GM19372 (cell line): Measurements from ENCODE around the gene PLPP7.

Experiments
- ATAC-seq: cut with Tn5 transposase; IDR thresholded peaks from one replicate; pipeline ENCODE4 v1.9.1; 2021; ENCODE audit warnings: mild to moderate bottlenecking, low read depth, moderate library complexity; ENCODE audit not compliant: unreplicated experiment

The PLPP7 gene

DNA sequence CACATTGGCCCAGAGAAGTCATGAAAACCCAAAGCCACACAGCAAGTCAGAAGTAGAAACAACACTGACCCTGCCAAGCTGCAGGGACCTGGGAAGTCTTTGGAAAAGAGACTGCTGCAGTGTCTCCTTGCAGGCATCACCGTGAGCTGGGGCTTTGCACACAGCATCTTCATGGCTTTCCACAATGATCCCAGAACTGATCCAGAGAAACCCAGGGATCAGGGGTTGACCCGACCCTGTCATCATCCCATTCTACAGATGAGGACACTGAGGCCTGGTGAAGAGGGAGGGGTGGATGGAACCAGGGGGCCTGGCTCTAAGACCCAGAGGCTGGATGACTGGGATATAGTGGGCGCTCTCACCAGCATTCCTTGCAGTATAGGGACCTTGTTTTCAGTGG, 8.9 kb upstream of the PLPP7 start:
- ATAC-seq = no peak

DNA sequence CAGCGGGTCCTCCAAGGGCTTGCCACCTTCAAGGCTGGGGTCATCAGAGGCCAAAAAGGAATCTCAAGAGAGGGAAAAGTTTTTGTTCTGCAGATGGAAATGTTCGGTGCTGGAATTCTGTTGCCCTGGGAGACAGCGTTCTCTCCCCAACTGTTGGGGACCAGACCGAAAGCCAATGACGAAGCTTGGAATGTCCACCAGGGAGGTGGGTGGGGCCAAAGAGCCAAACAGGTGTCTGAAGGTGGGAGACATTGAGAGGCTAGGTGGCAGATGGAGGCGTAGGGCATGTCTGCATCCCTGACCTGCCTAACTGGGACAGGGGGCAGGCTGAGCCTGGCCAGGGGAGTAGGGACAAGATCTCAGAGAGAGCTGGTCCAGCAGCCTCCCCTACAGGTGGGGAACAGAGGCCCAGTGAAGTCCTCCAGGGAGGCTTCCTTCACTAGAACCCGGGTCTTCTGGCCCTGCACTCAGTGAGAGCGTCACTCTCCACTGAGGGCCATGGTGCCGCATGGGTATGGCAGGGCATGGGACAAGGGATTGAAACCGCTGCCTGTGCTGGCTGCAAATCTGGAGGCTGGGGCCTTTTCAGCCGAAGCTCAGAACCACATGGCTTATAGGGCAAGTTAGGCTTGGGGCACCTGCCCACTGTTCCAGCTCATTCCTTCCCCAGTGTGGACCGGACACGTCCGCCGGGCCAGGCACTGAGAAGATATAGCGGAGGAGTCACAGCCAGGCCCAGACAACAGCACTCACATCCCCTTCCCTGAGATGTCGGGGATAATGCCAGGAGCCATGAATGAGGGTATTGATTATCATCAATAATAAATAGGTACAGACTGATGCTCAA, 8.2 kb upstream of the PLPP7 start:
- no peak for ATAC-seq

DNA sequence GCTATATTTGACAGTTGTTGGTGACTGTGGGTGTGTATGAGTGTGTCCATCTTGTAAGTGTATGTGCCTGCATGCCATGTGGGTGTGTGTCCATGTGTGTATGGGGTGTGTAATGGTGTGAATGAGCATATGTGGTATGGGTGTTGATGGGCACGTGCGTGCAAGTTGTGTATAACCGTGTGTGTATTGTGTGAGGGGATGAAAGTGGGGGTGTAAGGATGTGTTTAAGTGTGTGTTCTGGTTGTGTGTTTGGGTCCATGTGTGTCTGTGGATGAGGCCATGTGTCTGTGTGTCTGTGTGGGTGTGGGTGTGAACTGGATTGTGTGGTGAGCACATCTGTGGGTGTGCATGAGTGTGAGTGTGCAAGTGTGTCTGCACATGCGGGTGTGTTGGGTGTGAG, 7.3 kb upstream of the PLPP7 start:
- no peak for ATAC-seq

DNA sequence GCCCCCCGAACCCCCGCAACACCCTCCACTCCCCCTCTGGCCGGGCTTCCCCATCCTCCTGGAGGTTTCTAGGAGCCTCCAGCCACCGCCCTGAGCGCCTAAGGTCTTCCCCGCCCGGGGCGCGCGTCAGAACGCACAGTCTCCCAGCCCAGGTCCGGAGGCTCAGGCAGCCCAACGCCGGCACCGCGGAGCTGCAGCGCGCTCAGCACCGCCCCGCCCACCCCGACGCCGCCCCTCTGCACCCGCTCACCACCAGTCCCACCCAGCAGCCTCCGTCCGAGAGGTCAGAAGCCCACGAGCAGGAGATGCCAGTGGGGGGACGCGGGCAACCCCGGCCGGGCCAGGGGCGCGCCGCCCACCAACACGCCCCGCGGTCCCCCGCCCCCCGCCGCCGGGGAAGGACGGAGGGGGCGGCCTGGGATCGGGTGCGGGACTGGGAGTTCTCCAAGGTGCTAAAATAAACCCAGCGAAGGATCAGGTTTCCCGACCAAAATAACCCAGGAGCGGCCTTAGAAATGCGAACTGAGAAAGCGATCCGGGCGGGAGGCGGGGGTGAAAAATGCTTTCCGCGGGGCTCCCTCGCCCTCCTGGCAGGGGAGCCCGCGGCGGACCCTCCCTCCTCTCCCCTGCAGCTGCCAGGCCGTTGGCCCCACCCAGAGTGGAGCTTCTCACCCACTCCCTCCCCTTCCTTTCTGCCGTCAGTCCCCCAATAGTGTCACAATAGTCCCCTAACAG, 6.7 kb upstream of the PLPP7 start:
- no peak for ATAC-seq

DNA sequence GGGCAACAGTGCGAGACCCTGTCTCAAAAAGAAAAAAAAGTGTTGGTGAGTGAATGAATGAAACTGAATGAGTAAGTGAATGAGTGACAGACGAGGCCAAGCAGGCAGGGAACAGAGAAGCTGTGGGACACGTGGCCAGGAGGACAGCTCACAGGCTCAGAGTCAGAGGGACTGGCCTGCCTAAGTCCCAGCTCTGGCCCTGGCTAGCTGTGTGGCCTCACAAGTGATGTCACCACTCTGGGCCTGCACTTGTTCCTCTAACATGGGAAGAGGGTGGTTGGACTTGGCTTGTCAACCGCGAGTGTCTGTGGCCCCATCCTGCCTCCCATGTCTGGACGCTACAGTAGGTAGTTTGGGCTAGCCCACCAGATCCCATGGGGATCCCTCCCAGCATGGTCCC, 4.7 kb upstream of the PLPP7 start:
- ATAC-seq = no peak

DNA sequence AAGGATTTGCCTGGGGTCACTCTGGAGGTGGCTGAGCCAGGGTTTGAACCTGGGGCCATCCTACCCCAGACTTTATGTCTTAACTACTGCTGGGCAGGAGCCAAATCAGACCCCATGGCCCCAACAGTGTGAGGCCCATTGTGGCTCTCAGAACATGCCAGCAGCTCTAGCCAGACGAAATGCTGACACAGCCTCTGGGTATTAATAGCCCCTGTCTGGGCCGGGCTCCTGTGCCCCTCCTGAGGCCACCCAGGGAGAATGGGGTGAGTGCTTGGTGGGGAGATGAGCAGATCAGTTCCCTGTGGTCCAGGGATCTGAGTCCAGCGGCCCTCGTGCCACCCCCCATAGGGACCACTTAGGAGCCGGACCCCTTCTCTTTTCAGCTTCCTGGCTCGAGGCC, 2.2 kb upstream of the PLPP7 start:
- no peak for ATAC-seq

DNA sequence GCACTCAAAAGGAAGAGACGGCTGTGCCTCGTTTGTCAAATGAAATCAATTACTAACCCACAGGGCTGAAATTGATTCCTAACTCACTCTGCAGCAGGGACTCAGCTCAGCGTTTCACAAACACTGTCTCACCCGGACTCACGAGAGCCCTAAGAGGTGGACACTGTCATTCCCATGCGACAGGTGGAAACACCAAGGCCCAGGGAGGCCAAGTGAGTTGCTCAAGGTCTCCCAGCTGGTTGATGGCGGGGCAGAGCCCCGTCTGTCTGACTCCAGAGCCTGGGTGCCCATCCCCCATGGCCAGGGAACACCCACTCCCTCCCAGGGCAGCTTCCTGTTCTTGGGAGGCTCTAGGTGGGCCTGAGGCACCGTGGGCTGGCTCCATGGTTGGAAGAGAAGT, 1.3 kb upstream of the PLPP7 start:
- ATAC-seq = no peak

DNA sequence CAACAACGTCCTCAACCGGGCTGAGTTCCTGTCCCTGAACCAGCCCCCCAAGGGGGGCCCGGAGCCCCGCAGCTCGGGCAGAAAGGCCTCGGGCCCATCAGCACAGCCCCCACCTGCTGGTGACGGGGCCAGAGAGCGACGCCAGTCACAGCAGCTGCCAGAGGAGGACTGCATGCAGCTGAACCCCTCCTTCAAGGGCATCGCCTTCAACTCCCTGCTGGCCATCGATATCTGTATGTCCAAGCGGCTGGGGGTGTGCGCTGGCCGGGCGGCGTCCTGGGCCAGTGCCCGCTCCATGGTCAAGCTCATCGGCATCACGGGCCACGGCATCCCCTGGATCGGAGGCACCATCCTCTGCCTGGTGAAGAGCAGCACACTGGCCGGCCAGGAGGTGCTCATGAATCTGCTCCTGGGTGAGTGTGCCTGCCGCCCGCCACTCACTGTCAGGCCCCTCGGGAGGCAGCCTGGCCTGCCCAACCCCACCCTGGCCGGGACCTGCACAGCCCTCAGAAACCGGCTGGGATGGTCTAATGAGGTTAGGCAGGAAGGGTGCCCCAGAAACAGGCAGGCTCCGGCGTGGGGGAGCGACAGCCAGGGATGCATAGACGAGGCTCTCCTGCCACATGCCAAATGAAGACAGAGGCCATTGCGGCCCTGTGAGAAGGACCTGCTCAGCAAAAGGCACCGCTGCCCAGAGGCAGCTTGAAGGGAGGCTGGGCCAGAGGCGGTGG, 678 bp downstream of the PLPP7 start:
- ATAC-seq = no peak

DNA sequence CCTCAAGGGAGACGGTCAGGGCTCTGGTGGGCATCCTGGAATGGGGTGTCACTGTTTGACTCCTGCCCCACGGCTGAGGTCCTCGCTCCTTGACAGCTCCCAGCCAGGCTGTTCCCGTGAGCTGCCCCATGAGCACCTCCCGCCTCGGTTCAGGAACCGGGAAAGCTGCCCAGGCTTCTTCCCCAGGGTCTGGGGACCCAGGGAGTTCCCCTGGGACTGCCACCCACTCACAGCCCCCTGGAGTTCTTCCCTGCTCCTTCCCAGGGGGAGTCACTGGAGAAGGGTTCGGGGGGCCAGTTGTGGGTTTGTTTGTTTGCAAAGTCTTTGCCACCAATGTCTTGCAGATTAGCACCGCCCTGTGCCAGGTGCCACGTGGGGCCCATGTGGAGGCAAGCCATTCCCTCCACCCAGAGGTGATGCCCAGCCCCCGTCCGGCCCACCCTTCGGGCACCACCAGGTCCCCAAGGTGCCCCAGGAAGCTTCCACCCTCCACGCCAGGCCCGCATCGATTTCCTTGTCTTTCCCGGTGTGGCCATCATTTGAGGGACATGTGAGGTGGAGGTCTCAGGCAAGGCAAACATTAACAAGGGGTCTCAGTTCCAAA, 1.3 kb downstream of the PLPP7 start:
- no peak for ATAC-seq

DNA sequence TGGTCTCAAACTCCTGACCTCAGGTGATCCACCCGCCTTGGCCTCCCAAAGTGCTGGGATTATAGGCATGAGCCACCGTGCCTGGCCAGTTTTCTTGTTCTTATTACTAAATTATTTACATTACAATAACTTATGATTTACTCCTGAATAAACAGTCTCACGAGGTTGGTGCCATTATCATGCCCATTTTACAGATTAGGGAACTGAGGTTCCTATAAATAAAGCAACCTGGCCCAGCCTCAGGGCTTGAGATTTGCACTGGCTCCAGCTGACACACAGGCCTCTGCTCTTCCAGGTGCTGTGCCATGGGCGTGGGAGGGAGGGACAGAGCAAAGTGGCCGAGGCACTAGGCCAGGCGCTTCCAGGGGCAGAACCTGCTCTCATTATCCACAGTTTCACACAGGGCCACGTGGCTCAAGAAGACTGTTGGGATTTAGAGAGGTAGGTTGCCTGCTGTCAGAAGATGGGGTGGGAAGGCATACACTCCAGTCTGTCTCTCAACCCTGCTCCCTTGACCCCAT, 2.3 kb downstream of the PLPP7 start:
- no peak for ATAC-seq

DNA sequence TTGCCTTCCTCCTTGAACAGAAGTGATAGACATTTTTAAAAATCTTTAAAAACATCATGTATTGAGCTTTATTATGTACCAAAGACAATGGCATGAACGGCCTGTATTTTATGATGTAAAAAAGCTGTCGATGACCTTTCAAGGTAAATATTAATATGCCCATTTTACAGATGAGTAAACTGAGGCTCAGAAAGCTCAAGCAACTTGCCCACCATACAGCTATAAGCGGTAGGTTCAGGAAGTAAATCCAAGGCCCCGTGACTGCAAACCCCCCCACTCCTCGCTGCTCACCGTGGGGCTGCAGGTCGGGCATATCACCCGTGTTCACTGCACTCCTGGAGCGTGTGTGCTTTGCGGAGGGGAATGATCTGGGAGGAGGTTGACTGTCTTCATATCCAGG, 3.4 kb downstream of the PLPP7 start:
- no peak for ATAC-seq

DNA sequence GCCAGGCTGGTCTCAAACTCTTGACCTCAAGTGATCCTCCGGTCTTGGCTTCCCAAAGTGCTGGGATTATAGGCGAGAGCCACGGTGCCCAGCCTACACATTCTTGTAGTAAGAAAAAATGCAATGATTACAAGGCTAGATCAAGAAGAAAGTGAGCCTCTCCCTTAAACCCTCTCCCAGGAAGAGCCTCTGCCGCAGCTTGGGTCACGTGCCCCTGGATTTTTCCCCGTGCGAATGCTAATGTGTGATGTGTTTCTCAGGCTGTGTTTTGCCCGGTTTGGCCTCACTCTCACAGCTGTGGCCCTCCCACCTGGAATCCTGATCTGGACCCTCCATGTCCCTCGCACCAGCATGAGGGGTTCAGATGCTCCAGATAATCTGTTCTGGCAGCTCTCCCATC, 6.9 kb downstream of the PLPP7 start:
- ATAC-seq = no peak

DNA sequence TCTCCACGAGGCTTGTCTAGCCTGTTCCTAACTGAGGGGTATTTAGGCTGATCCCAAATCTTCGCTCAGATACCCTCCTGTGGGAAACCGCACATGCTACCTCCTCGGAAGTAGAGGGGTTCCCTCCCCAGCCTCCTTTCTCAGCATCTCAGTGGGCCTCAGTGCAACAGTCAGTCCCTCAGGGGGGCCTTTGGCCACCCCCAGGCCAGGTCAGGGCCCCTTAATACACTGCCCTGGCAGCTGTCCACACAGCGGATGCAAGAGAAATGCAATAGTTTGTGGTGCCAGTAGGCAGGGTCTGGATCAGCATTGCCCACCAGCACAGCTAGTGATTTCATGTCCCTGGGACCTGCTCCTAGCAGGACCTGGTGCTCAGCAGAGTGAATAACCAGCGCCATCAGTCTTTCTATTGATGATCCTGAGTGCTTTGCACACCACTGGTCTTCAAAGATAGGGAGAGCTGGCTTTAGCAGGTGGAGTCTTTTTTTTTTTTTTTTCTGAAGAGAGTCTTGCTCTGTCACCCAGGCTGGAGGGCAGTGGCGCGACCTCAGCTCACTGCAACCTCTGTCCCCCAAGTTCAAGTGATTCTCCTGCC, 7.5 kb downstream of the PLPP7 start:
- no peak for ATAC-seq

DNA sequence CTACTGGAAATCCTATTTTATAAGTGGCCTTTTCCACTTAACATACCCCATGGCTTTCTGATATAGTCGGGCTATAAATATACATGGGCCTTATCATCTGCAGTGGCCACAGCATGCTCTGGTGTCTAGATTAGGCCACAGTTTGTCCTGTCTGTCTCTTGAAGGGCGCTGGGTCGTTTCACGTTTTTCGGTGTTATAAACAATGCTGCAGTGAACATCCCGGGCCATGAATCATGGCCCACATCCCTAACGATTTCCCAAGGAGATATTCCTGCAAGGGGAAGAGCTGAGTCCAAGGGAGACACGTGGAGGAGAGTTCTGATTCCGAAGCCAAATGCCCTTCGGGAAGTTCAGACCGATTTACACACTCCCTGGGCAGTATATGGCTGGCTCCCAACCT, 8.4 kb downstream of the PLPP7 start:
- ATAC-seq = no peak

DNA sequence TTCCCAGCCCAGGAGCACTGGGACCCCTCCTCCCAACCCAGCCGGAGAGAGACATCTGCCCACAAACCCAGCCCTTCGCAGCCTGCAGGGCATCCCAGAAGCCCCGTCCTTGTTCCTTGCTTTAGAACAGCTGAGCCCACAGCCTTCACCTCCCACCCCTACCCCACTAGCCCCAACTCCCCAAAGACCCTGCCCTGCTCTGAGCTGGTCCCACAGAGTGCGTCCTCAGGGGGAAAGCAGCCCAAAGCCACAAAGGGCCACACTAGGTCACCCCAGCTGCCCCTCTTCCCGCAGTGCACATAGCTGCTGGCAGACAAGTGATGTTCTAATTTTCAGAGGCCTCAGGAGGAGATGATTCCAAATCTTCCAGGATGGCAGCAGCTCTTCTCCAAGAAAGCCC, 8.8 kb downstream of the PLPP7 start:
- no peak for ATAC-seq

DNA sequence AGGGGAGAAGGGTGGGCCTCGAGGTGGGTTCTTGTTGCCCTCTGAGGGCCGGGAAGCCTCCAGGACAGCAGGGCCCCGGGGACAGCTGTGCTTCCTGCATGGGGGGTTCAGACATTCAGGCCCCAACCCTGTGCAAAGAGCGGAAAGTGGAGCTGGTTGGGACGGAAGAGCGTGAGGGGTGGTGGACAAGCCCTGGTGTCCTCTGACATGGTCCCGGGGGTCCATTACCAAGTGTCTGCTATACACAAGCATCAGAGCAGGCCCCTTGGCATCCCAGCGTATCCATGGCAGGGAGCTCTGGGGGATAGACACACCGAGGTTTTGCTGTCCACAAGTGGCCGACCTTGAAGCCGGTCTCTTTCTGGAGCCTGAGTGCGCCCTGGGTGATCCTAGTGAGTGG, 9.3 kb downstream of the PLPP7 start:
- ATAC-seq = no peak

DNA sequence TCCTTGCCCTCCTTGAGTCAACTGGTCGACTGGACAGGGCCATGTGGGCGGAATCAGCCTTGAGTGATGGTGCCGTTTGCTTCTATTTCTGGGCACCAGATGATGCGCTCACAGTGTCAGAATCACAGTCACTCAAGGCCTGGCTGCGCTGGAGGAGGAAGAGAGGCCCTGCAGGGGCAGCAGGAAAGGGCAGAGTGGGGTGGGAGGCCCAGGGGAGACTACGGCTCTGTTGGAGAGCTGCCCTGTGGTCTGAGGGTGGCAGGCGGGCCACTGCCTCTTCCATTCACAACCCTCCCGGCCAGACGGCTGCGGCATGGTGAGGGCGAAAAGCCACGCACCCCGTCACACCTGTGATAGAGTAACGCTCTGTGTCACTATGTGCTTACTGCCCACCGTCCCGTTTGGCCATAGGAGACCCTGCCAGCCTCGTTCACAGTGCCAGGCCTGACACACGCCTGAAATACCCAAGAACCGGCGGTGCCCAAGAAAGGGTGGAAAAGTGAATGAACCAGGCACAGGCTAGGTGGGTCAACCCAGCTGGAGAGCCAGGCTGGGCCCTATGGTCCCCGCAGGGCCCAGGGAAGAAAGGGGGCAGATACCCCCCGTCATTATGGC, 9.9 kb downstream of the PLPP7 start:
- no peak for ATAC-seq

DNA sequence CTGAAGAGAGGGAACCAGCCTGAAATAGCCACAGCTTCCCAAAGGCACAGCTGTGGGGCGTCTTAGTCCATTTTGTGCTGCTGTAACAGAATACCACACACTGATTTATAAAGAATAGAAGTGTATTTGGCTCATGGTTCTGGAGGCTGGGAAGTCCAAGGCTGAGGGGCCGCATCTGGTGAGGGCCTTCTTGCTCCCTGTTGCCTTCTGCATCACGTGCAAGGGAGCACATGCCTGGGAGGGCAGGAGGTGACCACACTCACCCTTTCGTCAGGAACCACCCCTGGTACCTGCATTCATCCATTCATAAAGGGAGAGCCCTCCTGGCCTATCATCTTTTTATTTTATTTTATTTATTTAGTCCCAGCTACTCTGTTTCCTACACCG, 10.4 kb downstream of the PLPP7 start:
- no peak for ATAC-seq

DNA sequence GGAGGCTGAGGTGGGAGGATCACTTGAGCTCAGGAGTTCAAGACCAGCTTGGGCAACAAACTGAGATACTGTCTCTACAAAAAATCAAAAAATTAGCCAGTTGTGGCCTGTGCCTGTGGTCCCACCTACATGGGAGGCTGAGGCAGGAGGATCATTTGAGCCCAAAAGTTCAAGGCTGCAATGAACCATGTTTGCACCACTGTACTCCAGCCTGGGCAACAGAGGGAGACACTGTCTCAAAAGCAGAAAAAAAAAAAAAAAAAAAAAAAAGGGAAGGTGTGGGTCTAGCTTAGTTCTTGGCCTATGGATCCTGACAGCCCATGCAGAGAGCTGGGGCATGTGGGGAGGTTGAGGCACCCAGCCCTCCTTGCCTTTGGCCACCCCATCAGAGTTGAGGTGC, 10.9 kb downstream of the PLPP7 start:
- ATAC-seq = no peak
